Measurements from ENCODE around the gene FNDC5. TPM values are rescaled to one million over a fixed set of nuclear protein-coding genes. Genes with fewer than 3 reads are reported as not detected.

Gene FNDC5
- total RNA-seq (0.35 TPM), polyA plus RNA-seq (ENCODE audit: insufficient read depth, low read depth, low replicate concordance) (4.2 TPM)
- long read RNA-seq, donor 1, partial matches to known transcripts: 0 of 3 reads
- long read RNA-seq, donor 1, other reads (novel, unspliced or antisense): 0 of 3 reads
- long read RNA-seq, donor 2: 0 reads
- long read RNA-seq, donor 3, partial matches to known transcripts: 7 of 7 reads
- long read RNA-seq, donor 3, other reads (novel, unspliced or antisense): 0 of 7 reads
- long read RNA-seq, donor 4, partial matches to known transcripts: 8 of 8 reads
- long read RNA-seq, donor 4, other reads (novel, unspliced or antisense): 0 of 8 reads
- long read RNA-seq, donor 5: 0 reads
- long read RNA-seq, donor 6: 0 reads
- long read RNA-seq, donor 7: 0 reads
- long read RNA-seq, donor 8, partial matches to known transcripts: 0 of 3 reads
- long read RNA-seq, donor 8, other reads (novel, unspliced or antisense): 0 of 3 reads
- long read RNA-seq, donor 9, partial matches to known transcripts: 0 of 2 reads
- long read RNA-seq, donor 9, other reads (novel, unspliced or antisense): 0 of 2 reads
- long read RNA-seq, donor 10, partial matches to known transcripts: 0 of 2 reads
- long read RNA-seq, donor 10, other reads (novel, unspliced or antisense): 0 of 2 reads

DNA sequence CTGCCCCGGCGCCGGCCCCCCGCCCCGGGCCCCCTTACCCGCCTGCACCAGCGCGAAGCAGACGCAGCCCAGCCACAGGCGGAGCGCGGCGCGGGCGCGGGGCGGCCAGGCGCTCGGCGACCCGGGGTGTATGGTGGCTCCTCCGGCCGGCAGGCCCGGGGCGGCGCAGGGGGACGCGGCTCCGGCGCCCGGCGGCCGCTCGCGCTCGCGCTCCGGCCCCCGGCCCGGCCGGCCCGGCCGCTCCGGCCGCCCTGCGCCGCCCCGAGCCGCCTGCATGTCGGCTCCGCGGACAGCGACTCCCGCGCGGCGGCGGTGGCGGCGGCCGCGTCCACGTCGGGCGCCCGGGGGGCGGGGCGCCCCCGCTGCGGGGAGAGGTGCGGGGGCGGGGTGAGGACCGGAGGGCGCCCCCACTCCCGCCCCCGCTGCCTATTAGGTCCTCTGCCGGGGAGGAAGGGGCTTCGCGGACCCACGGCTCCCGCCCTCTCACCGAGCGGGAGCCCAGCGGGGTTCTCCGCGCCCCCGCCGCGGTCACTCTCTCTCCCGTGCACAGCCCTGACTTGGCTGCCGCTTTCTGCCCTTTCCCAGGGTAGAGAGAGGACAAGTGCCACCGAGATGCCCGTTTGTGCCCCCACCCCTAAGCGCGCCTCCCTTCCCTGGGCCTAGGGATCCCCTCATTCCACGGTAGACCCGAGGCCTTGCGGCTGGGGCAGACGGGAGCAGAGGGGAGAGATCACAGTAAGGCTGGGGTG lies at the start of gene FNDC5:
Gene FNDC5, minus strand, starts transcription at position 298 of the 749 bp plus-strand sequence.
- peak within 1 kb of the TSS in 2 of 3 donors; percentile 46 to 56 for H3K4me3 ChIP-seq (ENCODE audit: low read length in 3 of 3)
- TF ChIP-seq CTCF (IDR thresholded peaks at IDR 0.05; ENCODE audit: borderline replicate concordance, extremely low read depth, insufficient read depth): no peak
- no peaks in the 10 kb centered on the region for H3K9me3 ChIP-seq (ENCODE audit: control insufficient read depth in 2 of 3, insufficient read depth in 1 of 3, low read length in 3 of 3)
- H3K9ac ChIP-seq (ENCODE audit: low read length in 3 of 3): peak within 1 kb of the TSS; percentile 12 to 18 (median 16)
- FAIRE-seq: no peak
- intact Hi-C loops (cut with DNase I): no loop called here
- H3K27me3 ChIP-seq (ENCODE audit: control insufficient read depth, insufficient read depth, low read length): no peaks in the 10 kb centered on the region
- peaks cover 0 to 11% (median 9%) of the 10 kb centered on the region in 3 donors for H3K4me1 ChIP-seq (ENCODE audit: control insufficient read depth in 2 of 3, insufficient read depth in 2 of 3, low read depth in 1 of 3, low read length in 3 of 3)
- H3K27ac ChIP-seq (ENCODE audit: low read depth in 2 of 2, low read length in 2 of 2): no peak within 1 kb of the TSS
- DNase-seq: peak in 4 of 5 donors; percentile 73 to 90 (median 78)
- no peaks in the 10 kb centered on the region for H3K36me3 ChIP-seq (ENCODE audit: control insufficient read depth in 2 of 3, insufficient read depth in 3 of 3, low read length in 3 of 3)

DNA sequence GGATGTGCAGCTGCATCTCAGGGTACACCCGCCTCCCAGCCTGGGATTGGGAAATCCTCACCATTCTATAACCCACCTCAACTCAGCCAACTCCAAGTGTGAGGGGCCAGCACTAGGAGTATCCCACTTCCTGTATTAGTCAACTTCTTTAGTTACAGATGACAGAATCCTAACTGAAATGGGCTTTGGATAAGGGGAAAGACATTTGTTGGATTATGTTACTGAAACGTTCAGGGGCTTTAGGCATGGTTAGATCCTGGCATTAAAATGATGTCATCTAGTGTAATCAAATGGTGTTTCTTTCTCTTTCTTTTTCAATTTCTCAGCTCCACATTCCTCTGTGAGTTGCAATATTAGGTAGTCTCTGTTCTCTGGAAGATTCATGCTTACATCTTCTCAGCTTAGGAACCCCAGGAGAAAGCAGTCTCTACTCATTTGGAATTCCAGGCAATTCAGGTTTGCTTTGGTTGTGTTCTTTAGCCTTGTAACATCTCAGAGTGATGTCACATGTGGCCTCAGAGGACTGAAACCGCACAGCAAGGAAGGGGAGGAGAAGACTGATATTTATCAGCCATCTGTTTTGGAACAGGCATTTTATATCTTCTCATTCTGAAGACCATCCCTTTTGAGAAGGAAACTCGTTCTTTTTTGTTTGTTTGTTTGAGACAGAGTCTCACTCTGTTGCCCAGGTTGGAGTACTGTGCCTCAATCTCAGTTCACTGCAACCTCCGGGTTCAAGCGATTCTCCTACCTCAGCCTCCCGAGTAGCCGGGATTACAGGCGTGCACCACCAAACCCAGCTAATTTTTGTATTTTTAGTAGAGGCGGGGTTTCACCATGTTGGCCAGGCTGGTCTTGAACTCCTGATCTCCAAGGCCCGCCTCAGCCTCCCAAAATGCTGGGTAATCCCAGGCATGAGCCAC lies 49.4 kb upstream of the FNDC5 start:
- no peak for FAIRE-seq
- H3K36me3 ChIP-seq (ENCODE audit: control insufficient read depth in 2 of 3, insufficient read depth in 3 of 3, low read length in 3 of 3): no peaks in the 10 kb centered on the region
- no peak for TF ChIP-seq CTCF (IDR thresholded peaks at IDR 0.05; ENCODE audit: borderline replicate concordance, extremely low read depth, insufficient read depth)
- no peaks in the 10 kb centered on the region for H3K27me3 ChIP-seq (ENCODE audit: control insufficient read depth, insufficient read depth, low read length)
- peak in 2 of 5 donors; percentile 73 to 78 for DNase-seq
- H3K9me3 ChIP-seq (ENCODE audit: control insufficient read depth in 2 of 3, insufficient read depth in 1 of 3, low read length in 3 of 3): no peaks in the 10 kb centered on the region
- H3K4me1 ChIP-seq (ENCODE audit: control insufficient read depth in 2 of 3, insufficient read depth in 2 of 3, low read depth in 1 of 3, low read length in 3 of 3): peaks cover 0 to 3% (median 0%) of the 10 kb centered on the region in 3 donors
- H3K4me3 ChIP-seq (ENCODE audit: low read length in 3 of 3): no peak overlapping the region
- intact Hi-C loops (cut with DNase I): loop anchor here (10.0 kb wide), 1 partner anchor 145 kb away; no protein-coding TSS in a partner anchor
- no peak overlapping the region for H3K27ac ChIP-seq (ENCODE audit: low read depth in 2 of 2, low read length in 2 of 2)
- H3K9ac ChIP-seq (ENCODE audit: low read length in 3 of 3): no peak overlapping the region

DNA sequence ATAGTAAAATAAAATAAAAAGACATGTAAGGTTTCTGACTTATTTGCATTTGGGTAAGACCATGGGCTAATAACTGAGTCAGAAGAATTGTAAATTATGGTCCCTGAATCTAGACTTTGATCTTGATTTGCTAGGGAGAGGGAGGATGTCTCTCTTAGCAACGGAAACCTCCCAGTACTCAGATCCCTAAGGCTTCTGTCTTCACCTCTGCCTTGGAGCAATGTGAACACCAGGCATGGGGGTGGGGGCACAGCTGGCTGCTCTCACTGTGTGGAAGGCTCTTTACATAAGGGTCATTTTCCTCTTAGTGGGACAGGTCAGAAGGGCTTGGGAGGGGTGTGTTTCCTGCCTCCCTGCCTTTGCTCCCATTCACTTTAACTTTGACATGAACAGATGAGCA lies 47.5 kb upstream of the FNDC5 start:
- peak in 1 of 5 donors; percentile 70 for DNase-seq
- no peaks in the 10 kb centered on the region for H3K36me3 ChIP-seq (ENCODE audit: control insufficient read depth in 2 of 3, insufficient read depth in 3 of 3, low read length in 3 of 3)
- no peak for FAIRE-seq
- peaks cover 0 to 3% (median 0%) of the 10 kb centered on the region in 3 donors for H3K9me3 ChIP-seq (ENCODE audit: control insufficient read depth in 2 of 3, insufficient read depth in 1 of 3, low read length in 3 of 3)
- no peaks in the 10 kb centered on the region for H3K27me3 ChIP-seq (ENCODE audit: control insufficient read depth, insufficient read depth, low read length)
- no peaks in the 10 kb centered on the region for H3K4me1 ChIP-seq (ENCODE audit: control insufficient read depth in 2 of 3, insufficient read depth in 2 of 3, low read depth in 1 of 3, low read length in 3 of 3)
- no peak overlapping the region for H3K27ac ChIP-seq (ENCODE audit: low read depth in 2 of 2, low read length in 2 of 2)
- no peak for TF ChIP-seq CTCF (IDR thresholded peaks at IDR 0.05; ENCODE audit: borderline replicate concordance, extremely low read depth, insufficient read depth)
- no peak overlapping the region for H3K9ac ChIP-seq (ENCODE audit: low read length in 3 of 3)
- intact Hi-C loops (cut with DNase I): no loop called here
- H3K4me3 ChIP-seq (ENCODE audit: low read length in 3 of 3): no peak overlapping the region
